HEK293 (cell line): ENCODE data around the gene ADCK2.

Experiments
- PATZ1 ChIP-seq: fragments of 450-650 bp; formaldehyde crosslinking; IDR thresholded peaks from 2 replicates; pipeline ENCODE4 v1.5.1; 2016; ENCODE audit warnings: missing biosample characterization, missing genetic modification characterization
- ZNF148 ChIP-seq: fragments of 450-650 bp; formaldehyde crosslinking; IDR thresholded peaks from 2 replicates; pipeline ENCODE4 v1.5.0; 2017; ENCODE audit warnings: missing biosample characterization, missing genetic modification characterization, borderline replicate concordance
- TF ChIP-seq, protein P1 (sequence below): fragments of 450-650 bp; formaldehyde crosslinking; IDR thresholded peaks from 2 replicates; pipeline ENCODE4 v1.5.1; 2016; ENCODE audit warnings: missing biosample characterization, missing genetic modification characterization
- TF ChIP-seq, protein P2 (sequence below): fragments of 450-650 bp; formaldehyde crosslinking; IDR thresholded peaks from 2 replicates; pipeline ENCODE4 v1.5.1; 2017; ENCODE audit warnings: missing biosample characterization, missing genetic modification characterization

DNA sequence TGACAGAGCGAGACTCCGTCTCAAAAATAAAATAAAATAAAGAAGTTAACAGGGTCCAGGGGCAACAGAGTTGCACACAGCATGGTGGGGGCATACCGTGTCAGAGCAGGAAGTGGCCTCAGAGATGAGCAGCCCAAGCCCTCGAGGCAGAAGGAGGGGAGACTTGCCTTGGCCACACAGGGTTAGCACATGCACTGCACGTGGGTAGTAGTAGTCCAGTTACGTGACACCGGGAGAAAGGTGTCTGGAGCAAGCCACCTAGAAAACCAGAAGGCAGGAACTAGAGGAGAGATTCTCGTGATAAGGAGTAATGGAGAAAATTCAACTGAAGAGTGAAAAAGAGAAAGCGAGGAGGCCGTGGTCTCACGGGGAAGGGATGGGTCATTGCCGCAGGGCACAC lies 22.4 kb upstream of the ADCK2 start:
- TF ChIP-seq, protein P1, sequence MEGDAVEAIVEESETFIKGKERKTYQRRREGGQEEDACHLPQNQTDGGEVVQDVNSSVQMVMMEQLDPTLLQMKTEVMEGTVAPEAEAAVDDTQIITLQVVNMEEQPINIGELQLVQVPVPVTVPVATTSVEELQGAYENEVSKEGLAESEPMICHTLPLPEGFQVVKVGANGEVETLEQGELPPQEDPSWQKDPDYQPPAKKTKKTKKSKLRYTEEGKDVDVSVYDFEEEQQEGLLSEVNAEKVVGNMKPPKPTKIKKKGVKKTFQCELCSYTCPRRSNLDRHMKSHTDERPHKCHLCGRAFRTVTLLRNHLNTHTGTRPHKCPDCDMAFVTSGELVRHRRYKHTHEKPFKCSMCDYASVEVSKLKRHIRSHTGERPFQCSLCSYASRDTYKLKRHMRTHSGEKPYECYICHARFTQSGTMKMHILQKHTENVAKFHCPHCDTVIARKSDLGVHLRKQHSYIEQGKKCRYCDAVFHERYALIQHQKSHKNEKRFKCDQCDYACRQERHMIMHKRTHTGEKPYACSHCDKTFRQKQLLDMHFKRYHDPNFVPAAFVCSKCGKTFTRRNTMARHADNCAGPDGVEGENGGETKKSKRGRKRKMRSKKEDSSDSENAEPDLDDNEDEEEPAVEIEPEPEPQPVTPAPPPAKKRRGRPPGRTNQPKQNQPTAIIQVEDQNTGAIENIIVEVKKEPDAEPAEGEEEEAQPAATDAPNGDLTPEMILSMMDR (tag by site-specific recombination): no peak
- TF ChIP-seq, protein P2, sequence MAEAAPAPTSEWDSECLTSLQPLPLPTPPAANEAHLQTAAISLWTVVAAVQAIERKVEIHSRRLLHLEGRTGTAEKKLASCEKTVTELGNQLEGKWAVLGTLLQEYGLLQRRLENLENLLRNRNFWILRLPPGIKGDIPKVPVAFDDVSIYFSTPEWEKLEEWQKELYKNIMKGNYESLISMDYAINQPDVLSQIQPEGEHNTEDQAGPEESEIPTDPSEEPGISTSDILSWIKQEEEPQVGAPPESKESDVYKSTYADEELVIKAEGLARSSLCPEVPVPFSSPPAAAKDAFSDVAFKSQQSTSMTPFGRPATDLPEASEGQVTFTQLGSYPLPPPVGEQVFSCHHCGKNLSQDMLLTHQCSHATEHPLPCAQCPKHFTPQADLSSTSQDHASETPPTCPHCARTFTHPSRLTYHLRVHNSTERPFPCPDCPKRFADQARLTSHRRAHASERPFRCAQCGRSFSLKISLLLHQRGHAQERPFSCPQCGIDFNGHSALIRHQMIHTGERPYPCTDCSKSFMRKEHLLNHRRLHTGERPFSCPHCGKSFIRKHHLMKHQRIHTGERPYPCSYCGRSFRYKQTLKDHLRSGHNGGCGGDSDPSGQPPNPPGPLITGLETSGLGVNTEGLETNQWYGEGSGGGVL (tag by site-specific recombination): no peak
- TF ChIP-seq PATZ1 (tag by site-specific recombination) (no peak), ZNF148 (tag by site-specific recombination) (no peak)
